GM12892 (cell line): ENCODE data around the gene POFUT1.

Experiments used
- DNase-seq: peaks from one replicate; pipeline ENCODE4 v3.0.0; 2011; ENCODE audit not compliant: insufficient read length
- FAIRE-seq: peaks from 2 replicates; lab custom pipeline; 2011; peaks lifted over from hg19 to GRCh38; lab: Jason Lieb, UNC
- POLR2A ChIP-seq: IDR thresholded peaks from 2 replicates; pipeline ENCODE4 v1.6.1; 2011; ENCODE audit warnings: low read depth, low read length, control low read depth
- POLR2AphosphoS5 ChIP-seq: IDR thresholded peaks from 2 replicates; pipeline ENCODE4 v1.6.1; 2011; ENCODE audit warnings: low read depth, low read length, control low read depth
- TAF1 ChIP-seq: IDR thresholded peaks from 2 replicates; pipeline ENCODE4 v1.6.1; 2011; ENCODE audit warnings: low read depth, mild to moderate bottlenecking, control low read depth, low read length, borderline replicate concordance

The POFUT1 gene

DNA sequence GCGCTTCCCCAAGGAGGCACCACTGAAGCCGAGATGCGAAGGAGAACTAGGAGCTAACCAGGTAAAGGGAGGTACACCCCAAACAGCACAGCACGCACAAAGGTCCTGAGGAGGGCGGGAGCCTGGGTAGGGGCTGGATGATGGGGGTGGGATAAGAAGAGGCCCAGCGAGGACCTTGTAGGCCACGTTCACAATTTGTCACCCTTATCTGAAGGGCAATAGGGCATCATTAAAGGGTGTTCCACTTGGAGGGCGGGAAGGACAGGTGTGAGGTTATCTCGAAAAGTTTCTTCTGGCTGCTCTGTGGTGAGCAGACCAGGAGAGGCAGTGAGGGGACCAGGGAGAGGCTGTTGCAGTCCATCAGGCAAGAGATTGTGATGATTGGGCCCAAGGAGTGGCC lies 25.6 kb downstream of the POFUT1 start:
- FAIRE-seq (no peak), DNase-seq (no peak)
- no peak for TF ChIP-seq TAF1
- no peak for TF ChIP-seq POLR2A
- TF ChIP-seq POLR2AphosphoS5, result no peak

DNA sequence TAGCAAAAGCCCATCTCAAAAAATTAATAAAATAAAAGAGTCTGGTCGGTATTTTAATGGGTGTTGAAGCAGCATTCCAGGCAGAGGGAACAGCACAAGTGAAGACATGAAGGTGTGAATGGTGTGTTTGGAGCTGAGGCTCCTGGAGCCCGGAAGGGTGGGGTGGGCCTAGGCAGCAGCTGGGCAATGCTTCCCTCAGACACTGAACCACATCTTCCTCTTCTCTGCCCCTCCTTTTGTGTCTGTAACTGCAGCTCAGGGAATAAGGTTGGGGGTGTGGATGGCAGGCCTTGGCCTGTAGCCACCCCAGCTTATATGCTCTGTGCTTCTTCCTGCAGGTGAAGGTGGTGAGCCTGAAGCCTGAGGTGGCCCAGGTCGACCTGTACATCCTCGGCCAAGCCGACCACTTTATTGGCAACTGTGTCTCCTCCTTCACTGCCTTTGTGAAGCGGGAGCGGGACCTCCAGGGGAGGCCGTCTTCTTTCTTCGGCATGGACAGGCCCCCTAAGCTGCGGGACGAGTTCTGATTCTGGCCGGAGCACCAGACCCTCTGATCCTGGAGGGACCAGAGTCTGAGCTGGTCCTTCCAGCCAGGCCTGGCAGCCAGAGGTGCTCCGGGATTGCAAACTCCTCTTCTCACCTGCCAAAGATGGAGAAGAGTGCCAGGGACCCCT lies 26.6 kb downstream of the POFUT1 start:
- FAIRE-seq, result no peak
- TF ChIP-seq POLR2AphosphoS5, result no peak
- TF ChIP-seq TAF1, result no peak
- TF ChIP-seq POLR2A, result no peak

DNA sequence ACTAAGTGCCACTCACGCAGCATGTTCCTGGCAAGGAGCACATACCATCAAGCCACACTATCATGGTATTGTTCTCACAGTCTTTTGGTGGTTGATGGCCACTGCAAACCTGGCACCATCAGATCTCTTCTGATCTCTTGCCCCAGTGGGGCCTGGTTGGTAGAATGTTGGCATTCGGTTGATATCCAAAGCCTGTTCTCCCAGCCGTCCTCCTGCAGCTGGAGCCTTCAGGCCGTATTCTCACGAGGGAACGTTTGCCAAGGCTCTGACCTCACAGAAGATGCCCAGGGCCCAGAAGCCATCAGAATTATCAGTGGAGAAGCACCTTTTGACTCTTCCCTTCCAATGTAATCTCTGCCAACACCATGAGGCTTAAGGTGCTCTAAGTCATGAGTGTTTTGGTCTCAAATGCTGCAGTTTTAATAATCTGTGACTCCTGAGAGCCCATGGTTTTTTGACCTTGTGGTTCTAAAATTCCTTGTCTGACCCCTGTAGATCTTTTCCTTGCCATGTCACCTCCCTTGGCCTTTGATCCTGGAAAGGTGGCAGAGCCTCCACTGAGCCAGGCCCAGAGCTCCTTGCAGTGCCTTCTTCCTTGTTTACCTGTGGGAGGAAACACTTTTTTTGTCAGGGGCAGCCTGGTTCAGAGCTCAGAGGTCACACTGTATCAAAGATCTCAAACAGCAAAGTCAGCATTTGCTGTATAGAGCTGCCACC lies 27.8 kb downstream of the POFUT1 start:
- no peak for FAIRE-seq
- TF ChIP-seq POLR2AphosphoS5 (no peak), POLR2A (no peak), TAF1 (no peak)

More for the DNA sequence above, 26.6 kb downstream of the POFUT1 start:
- DNase-seq, result no peak

DNA sequence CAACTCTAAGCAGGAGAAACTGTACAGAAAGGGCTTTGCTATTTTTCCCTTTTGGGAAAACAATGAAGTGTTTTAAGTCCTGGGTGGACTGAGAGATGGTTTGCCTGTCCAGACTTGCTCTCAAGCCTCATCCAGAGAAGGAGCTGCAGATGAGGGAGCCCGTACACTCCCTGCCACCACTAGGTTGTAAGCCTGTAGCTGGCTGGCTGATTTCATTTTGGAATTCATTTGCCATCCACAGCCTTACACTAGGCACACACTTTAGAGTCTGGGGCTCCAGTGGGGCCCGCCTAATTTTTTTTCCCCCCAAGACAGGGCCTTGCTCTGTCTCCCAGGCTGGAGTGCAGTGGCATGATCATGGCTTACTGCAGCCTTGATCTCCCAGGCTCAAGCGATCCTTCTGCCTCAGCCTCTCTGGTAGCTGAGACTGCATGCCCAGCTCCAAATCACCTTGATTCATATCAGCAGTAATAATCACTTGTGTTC lies 28.4 kb downstream of the POFUT1 start:
- DNase-seq (no peak), FAIRE-seq (no peak)
- no peak for TF ChIP-seq TAF1
- TF ChIP-seq POLR2AphosphoS5, result no peak
- no peak for TF ChIP-seq POLR2A

More for the DNA sequence above, 27.8 kb downstream of the POFUT1 start:
- DNase-seq, result no peak

DNA sequence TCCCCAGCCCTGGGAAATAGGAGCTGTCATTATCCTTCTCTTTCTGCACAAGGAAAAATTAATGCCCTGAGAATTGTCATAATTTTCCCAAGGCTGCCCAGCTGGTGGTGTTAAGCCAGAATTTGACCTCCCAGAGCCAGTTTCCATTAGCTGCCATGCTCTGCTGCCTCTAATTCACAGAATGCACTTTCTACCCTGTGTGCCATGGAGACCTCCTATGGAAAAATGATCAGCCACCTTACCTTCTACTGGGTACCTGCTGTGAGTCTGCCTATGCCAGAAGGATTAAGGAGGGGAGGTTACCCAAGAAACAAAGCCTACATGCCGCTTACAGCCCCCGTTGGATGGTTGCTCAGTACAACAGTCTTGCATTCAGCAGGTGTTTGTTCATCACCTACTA lies 29.1 kb downstream of the POFUT1 start:
- no peak for TF ChIP-seq POLR2A
- no peak for TF ChIP-seq TAF1
- TF ChIP-seq POLR2AphosphoS5, result no peak
- FAIRE-seq (no peak), DNase-seq (no peak)

DNA sequence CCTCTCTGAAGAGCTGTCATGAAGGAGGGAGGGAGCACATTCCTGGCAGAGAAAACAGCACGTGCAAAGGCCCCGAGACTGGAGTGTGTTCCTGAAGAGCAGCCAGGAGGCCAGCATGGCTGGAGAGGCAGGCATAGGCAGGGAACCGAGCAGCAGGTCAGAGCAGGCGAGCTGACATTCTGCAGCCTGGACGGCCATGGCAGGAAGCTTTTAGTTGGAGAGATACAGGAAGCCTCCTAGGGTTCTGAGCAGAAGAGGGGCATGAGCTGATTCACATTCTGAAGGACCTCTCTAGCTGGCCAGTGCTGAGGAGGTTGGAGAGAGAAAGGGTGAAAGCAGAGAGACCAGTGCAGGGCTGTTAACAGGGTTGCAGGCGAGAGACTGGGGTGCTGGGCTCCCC lies 29.7 kb downstream of the POFUT1 start:
- no peak for TF ChIP-seq POLR2AphosphoS5
- TF ChIP-seq POLR2A, result no peak
- no peak for TF ChIP-seq TAF1
- DNase-seq (no peak), FAIRE-seq (no peak)

DNA sequence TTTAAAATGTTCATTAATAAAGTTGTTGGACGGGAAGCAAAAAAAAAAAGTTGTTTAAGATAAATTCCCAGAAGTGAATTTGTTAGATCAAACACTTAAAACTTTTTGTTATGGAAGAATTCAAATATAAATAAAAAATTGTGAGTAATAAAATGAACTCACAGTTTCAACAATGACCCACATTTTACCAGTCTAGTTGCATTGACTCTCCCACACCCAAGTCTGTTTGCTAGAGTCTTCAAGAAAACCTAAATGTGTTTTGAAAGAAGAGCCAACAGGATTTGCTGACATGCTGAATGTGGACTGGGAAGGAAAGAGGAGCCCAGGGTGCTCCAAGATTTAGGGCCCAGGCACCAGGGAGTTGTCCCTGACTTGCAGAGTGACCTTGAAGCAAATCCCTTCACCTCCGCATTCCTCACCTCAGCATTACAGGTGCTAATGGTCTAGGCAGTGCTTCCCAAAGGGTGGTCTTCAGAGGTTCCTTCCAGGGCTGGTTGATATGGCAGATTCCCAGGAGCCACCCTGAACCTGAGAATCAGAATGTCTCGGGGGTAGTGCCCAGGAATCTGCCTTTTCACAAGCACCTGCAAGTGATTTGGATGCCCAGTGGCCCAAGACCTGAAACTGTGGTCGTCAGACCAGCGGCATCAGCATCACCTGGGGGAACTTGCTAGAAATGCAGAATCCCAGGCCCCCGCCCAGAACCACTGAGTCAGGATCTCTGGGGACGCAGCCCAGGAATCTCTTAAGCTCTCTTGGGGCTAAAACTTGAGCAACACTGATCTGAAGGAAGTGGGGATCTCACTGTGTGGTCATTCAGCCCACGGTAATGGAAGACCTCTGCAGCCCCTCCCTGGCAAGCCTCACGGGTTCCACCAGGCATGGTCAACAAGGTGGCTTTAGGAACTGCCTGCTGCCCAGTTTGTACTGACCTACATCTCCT lies 31.1 kb downstream of the POFUT1 start:
- DNase-seq (no peak), FAIRE-seq (no peak)
- no peak for TF ChIP-seq POLR2A
- TF ChIP-seq TAF1, result no peak
- no peak for TF ChIP-seq POLR2AphosphoS5

DNA sequence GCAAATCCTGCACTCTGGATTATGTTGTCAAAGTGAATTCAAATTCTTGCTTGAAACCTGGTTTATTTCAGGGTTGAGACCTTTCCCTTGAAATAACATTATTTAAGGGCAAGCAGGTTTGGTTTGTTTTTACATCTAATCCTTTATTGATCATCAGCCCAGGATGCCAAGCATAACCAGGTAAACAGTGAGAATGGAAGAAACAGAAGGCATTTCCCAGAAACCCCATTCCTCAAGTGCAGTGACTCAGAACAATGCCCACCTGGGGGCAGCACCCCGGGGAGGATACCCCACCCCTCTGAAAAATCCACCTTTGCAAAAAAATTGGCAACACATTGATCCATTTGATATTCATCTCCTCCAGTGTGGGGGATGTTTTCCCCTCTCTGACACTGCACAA lies 32.5 kb downstream of the POFUT1 start:
- TF ChIP-seq POLR2AphosphoS5, result no peak
- TF ChIP-seq POLR2A, result no peak
- TF ChIP-seq TAF1, result no peak
- no peak for DNase-seq
- no peak for FAIRE-seq

DNA sequence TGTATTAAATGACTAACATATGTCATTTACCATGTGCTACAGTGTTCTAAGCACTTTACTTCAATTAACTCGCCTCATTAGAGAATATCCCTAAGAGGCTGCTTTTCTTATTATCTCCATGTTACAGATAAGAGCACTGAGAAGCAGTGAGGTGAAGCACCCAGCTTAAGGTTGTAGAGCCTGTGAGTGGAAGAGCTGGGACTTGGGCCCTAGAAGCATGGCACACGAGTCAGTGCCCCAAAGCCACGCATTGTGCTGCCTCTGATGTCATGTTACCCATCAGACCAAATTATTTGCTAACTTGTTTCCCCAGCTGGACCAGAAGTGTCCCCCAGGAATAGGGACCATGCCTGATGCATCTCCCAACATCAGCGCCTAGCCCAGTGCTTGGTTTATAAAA lies 34.1 kb downstream of the POFUT1 start:
- TF ChIP-seq POLR2AphosphoS5 (no peak), TAF1 (no peak), POLR2A (no peak)
- DNase-seq, result no peak
- FAIRE-seq, result no peak

DNA sequence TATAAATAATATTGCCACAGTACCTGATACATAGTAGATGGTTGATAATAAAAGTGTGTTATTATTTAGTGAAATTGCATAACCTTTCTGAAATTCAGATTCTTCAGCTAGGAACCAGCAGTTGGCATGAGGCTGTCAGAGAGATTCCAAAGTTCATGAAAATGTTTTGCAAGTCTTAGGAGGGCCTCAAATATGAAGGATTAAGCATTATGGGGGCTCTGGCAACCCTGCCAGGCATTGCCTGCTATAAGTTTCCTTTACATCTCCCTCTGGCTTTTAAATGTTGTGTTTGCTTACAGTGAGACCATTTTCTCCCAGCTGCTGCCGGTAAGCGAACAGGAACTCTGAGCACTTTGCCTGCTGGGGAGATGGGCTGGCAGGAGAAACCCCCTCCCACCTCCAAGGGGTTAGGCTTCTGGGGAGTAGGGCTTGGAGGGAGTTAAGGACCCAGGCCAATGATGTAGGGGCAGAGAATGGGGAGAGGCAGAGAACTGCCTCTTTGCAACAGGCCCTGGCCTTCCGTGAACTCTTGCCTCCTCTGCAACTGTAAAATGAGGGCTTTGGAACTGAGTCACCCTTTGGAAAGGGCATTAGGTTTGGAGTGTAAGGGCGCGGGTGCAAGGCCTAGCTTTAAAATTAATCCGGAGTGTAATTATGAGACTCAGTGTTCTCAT lies 36.6 kb downstream of the POFUT1 start:
- DNase-seq (no peak), FAIRE-seq (no peak)
- no peak for TF ChIP-seq POLR2A
- TF ChIP-seq POLR2AphosphoS5, result no peak
